Measurements from ENCODE around the gene SLC19A2. TPM values are rescaled to one million over a fixed set of nuclear protein-coding genes. Genes with fewer than 3 reads are reported as not detected.

Gene SLC19A2
- total RNA-seq, 1 experiment from 2014 or later = 10.1 TPM

DNA sequence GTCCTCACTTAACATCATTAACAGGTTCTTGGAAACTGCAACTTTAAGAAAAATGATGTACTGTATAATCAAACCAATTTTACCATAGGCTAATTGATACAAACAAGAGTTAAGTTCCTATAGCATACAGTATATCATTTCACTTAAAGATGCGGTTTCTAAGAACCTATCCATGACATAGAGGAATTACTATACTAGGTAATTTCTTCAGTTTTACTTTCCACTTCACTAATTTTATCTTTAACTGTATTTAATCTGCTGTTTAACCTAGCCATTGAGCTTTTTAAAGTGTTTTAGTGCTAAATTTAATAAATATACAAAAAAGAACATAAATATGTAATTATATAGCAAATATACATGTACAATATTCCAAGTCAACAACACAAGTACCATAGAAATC, 28.3 kb downstream of the SLC19A2 start:
- Histone ChIP-seq H3K9ac (ENCODE audit: low read length) (no peak overlapping the region), H3K4me1 (ENCODE audit: control insufficient read depth in 1 of 2, insufficient read depth in 2 of 2, low read length in 2 of 2) (no peaks in the 10 kb centered on the region), H3K9me3 (ENCODE audit: control insufficient read depth in 1 of 2, insufficient read depth in 1 of 2, low read depth in 1 of 2, low read length in 2 of 2) (no peaks in the 10 kb centered on the region), H3K27ac (ENCODE audit: low read depth, low read length) (no peak overlapping the region), H2AFZ (ENCODE audit: low read depth, low read length, poor library complexity, severe bottlenecking) (no peak overlapping the region), H3K36me3 (ENCODE audit: control insufficient read depth in 1 of 2, insufficient read depth in 2 of 2, low read length in 2 of 2) (no peaks in the 10 kb centered on the region), H3K4me3 (replicated peaks in 1 of 2; ENCODE audit: low read depth in 1 of 2, low read length in 2 of 2) (no peak overlapping the region), H3K4me2 (ENCODE audit: low read length) (no peak overlapping the region), H3K27me3 (ENCODE audit: insufficient read depth, low read length) (no peaks in the 10 kb centered on the region), H4K20me1 (ENCODE audit: insufficient read depth) (no peaks in the 10 kb centered on the region), H3K79me2 (ENCODE audit: insufficient read depth, low read length) (no peaks in the 10 kb centered on the region), H3K9me2 (ENCODE audit: insufficient read depth) (no peaks in the 10 kb centered on the region)
- ChIA-PET RAD21 (ENCODE audit: low non-redundant PET in 1 of 2, low total read pairs in 2 of 2, uncharacterized antibody in 2 of 2, unreplicated experiment in 2 of 2) (no interaction called here), POLR2A (no interaction called here), CTCF (no interaction called here)
- ATAC-seq (no peak), DNase-seq (ENCODE audit: low read depth, low spot score) (no peak)
- intact Hi-C loops (cut with micrococcal nuclease) = no loop called here
- BruUV-seq (replicated peaks) = no TSS peak
- no peak for TF ChIP-seq ZNF274 (IDR thresholded peaks at IDR 0.05; ENCODE audit: low read depth, low read length)
- TF ChIP-seq EZH2 (IDR thresholded peaks at IDR 0.05) = no peak

DNA sequence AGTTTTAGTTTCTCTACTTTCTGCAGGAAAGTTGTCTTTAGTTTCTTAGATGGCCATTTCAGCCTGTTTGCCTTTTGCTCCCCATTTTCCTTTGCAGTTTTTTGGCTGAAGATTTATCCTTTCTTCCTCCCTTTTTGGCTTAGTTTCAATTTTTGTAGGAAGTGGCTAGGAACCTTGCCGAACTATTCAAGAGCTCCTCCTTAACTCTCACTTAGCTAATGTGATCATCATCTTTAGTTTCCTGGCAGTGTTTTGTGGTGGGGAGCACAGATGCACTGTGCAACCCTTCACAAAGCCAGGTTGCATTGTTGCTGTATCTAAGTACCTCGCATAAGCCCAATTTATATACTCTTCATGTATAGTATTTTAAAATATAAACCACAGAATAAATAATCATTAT, 29.7 kb downstream of the SLC19A2 start:
- ATAC-seq = no peak
- no peak for TF ChIP-seq TCF7L2 (IDR thresholded peaks at IDR 0.05; ENCODE audit: borderline replicate concordance, extremely low read depth, insufficient read depth, insufficient read length)
- TF ChIP-seq SIN3A (IDR thresholded peaks at IDR 0.05; ENCODE audit: low read depth) = no peak
- no peak for TF ChIP-seq FOSL1 (IDR thresholded peaks at IDR 0.05; ENCODE audit: low read depth)
- TF ChIP-seq ZFX (IDR thresholded peaks at IDR 0.05) = no peak
- no peak for TF ChIP-seq SP1 (IDR thresholded peaks at IDR 0.05; ENCODE audit: low read depth)
- no peak for TF ChIP-seq CEBPB (IDR thresholded peaks at IDR 0.05; ENCODE audit: low read depth)
- TF ChIP-seq, protein P1, sequence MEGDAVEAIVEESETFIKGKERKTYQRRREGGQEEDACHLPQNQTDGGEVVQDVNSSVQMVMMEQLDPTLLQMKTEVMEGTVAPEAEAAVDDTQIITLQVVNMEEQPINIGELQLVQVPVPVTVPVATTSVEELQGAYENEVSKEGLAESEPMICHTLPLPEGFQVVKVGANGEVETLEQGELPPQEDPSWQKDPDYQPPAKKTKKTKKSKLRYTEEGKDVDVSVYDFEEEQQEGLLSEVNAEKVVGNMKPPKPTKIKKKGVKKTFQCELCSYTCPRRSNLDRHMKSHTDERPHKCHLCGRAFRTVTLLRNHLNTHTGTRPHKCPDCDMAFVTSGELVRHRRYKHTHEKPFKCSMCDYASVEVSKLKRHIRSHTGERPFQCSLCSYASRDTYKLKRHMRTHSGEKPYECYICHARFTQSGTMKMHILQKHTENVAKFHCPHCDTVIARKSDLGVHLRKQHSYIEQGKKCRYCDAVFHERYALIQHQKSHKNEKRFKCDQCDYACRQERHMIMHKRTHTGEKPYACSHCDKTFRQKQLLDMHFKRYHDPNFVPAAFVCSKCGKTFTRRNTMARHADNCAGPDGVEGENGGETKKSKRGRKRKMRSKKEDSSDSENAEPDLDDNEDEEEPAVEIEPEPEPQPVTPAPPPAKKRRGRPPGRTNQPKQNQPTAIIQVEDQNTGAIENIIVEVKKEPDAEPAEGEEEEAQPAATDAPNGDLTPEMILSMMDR (IDR thresholded peaks at IDR 0.05 in 2 of 3, conservative IDR thresholded peaks at IDR 0.05 in 1 of 3; ENCODE audit: borderline replicate concordance in 1 of 3, insufficient read depth in 1 of 3, low read depth in 2 of 3, low read length in 2 of 3) = no peak
- TF ChIP-seq, protein P2, sequence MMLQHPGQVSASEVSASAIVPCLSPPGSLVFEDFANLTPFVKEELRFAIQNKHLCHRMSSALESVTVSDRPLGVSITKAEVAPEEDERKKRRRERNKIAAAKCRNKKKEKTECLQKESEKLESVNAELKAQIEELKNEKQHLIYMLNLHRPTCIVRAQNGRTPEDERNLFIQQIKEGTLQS (IDR thresholded peaks at IDR 0.05) = no peak
- intact Hi-C loops (cut with micrococcal nuclease) = no loop called here

More for the DNA sequence above, 29.7 kb downstream of the SLC19A2 start:
- H3K27ac ChIP-seq (ENCODE audit: low read depth, low read length) = no peak overlapping the region
- no peak overlapping the region for H3K4me2 ChIP-seq (ENCODE audit: low read length)
- no peaks in the 10 kb centered on the region for H3K9me2 ChIP-seq (ENCODE audit: insufficient read depth)
- no peak overlapping the region for H3K4me3 ChIP-seq (replicated peaks in 1 of 2; ENCODE audit: low read depth in 1 of 2, low read length in 2 of 2)
- POLR2A ChIA-PET = no interaction called here
- no peaks in the 10 kb centered on the region for H3K4me1 ChIP-seq (ENCODE audit: control insufficient read depth in 1 of 2, insufficient read depth in 2 of 2, low read length in 2 of 2)
- no peaks in the 10 kb centered on the region for H3K9me3 ChIP-seq (ENCODE audit: control insufficient read depth in 1 of 2, insufficient read depth in 1 of 2, low read depth in 1 of 2, low read length in 2 of 2)
- H3K9ac ChIP-seq (ENCODE audit: low read length) = no peak overlapping the region
- DNase-seq (ENCODE audit: low read depth, low spot score) = no peak
- no TSS peak for BruUV-seq (replicated peaks)
- RAD21 ChIA-PET (ENCODE audit: low non-redundant PET in 1 of 2, low total read pairs in 2 of 2, uncharacterized antibody in 2 of 2, unreplicated experiment in 2 of 2) = no interaction called here
- H4K20me1 ChIP-seq (ENCODE audit: insufficient read depth) = no peaks in the 10 kb centered on the region
- no peak overlapping the region for H2AFZ ChIP-seq (ENCODE audit: low read depth, low read length, poor library complexity, severe bottlenecking)
- CTCF ChIA-PET = no interaction called here
- no peaks in the 10 kb centered on the region for H3K27me3 ChIP-seq (ENCODE audit: insufficient read depth, low read length)
- no peaks in the 10 kb centered on the region for H3K79me2 ChIP-seq (ENCODE audit: insufficient read depth, low read length)
- no peaks in the 10 kb centered on the region for H3K36me3 ChIP-seq (ENCODE audit: control insufficient read depth in 1 of 2, insufficient read depth in 2 of 2, low read length in 2 of 2)
